RWPE2 (cell line): ENCODE measurements around the gene CPA4.

Experiments
- ATAC-seq: fragments of 200-7000 bp; cut with Tn5 transposase; 3 replicates; pipeline ENCODE4 v1.9.1; 2021; ENCODE audit warnings: low read depth
- DNase-seq: peaks from one replicate; pipeline ENCODE4 v3.0.0-alpha.2; 2020; ENCODE audit warnings: low spot score
- H3K27ac ChIP-seq: fragments of 450-650 bp; 2 replicates; pipeline ENCODE4 v1.5.1; 2017; ENCODE audit warnings: mild to moderate bottlenecking; ENCODE audit not compliant: poor library complexity, severe bottlenecking
- H3K27me3 ChIP-seq: fragments of 250-450 bp; sonication (Bioruptor Pico); 2 replicates; pipeline ENCODE4 v1.5.1; 2021; ENCODE audit warnings: mild to moderate bottlenecking, moderate library complexity; ENCODE audit not compliant: insufficient read depth, poor library complexity, severe bottlenecking
- H3K36me3 ChIP-seq: fragments of 250-450 bp; sonication (Bioruptor Pico); 2 replicates; pipeline ENCODE4 v1.5.1; 2020; ENCODE audit warnings: low read depth, mild to moderate bottlenecking, moderate library complexity
- H3K4me1 ChIP-seq: fragments of 250-450 bp; sonication (Bioruptor Pico); 2 replicates; pipeline ENCODE4 v1.5.1; 2021; ENCODE audit warnings: mild to moderate bottlenecking, moderate library complexity; ENCODE audit not compliant: insufficient read depth, poor library complexity, severe bottlenecking
- H3K4me3 ChIP-seq: fragments of 250-450 bp; sonication (Bioruptor Pico); 2 replicates; pipeline ENCODE4 v1.5.1; 2021; ENCODE audit warnings: mild to moderate bottlenecking, moderate library complexity; ENCODE audit not compliant: severe bottlenecking
- H3K9me3 ChIP-seq: fragments of 250-450 bp; sonication (Bioruptor Pico); 2 replicates; pipeline ENCODE4 v1.5.1; 2021; ENCODE audit warnings: mild to moderate bottlenecking, moderate library complexity; ENCODE audit not compliant: severe bottlenecking
- TF ChIP-seq, protein P1 (sequence below): fragments of 450-650 bp; IDR thresholded peaks from one replicate; pipeline ENCODE4 v1.5.1; 2017; ENCODE audit warnings: mild to moderate bottlenecking, moderate library complexity; ENCODE audit not compliant: poor library complexity, severe bottlenecking

The CPA4 gene

DNA sequence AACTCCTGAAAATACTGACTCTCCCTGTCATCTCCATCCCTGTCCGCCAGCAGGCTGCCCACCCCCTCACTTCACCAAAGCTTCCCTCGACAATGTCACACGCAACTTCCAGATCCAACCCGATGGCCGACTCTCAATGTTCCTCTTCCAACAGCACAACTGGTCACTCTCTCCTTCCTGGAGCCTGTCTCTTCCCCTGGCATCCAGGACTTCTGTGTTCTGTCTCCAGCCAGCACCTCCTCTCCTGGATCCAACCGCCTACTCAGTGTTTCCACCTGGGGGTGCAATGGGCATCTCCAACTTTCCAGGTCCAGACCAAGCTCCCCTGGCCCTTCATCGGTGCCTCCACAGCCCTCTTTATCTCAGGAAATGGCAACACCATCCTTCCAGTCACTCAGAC is 60.2 kb downstream of the CPA4 start:
- H3K36me3 ChIP-seq: no peaks in the 10 kb centered on the region
- peak overlapping the region; percentile 51 for H3K27ac ChIP-seq
- no peaks in the 10 kb centered on the region for H3K9me3 ChIP-seq
- TF ChIP-seq, protein P1, sequence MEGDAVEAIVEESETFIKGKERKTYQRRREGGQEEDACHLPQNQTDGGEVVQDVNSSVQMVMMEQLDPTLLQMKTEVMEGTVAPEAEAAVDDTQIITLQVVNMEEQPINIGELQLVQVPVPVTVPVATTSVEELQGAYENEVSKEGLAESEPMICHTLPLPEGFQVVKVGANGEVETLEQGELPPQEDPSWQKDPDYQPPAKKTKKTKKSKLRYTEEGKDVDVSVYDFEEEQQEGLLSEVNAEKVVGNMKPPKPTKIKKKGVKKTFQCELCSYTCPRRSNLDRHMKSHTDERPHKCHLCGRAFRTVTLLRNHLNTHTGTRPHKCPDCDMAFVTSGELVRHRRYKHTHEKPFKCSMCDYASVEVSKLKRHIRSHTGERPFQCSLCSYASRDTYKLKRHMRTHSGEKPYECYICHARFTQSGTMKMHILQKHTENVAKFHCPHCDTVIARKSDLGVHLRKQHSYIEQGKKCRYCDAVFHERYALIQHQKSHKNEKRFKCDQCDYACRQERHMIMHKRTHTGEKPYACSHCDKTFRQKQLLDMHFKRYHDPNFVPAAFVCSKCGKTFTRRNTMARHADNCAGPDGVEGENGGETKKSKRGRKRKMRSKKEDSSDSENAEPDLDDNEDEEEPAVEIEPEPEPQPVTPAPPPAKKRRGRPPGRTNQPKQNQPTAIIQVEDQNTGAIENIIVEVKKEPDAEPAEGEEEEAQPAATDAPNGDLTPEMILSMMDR: no peak
- no peak overlapping the region for H3K4me3 ChIP-seq
- DNase-seq (no peak), ATAC-seq (no peak)
- peaks cover 35% of the 10 kb centered on the region for H3K4me1 ChIP-seq
- H3K27me3 ChIP-seq: no peaks in the 10 kb centered on the region

DNA sequence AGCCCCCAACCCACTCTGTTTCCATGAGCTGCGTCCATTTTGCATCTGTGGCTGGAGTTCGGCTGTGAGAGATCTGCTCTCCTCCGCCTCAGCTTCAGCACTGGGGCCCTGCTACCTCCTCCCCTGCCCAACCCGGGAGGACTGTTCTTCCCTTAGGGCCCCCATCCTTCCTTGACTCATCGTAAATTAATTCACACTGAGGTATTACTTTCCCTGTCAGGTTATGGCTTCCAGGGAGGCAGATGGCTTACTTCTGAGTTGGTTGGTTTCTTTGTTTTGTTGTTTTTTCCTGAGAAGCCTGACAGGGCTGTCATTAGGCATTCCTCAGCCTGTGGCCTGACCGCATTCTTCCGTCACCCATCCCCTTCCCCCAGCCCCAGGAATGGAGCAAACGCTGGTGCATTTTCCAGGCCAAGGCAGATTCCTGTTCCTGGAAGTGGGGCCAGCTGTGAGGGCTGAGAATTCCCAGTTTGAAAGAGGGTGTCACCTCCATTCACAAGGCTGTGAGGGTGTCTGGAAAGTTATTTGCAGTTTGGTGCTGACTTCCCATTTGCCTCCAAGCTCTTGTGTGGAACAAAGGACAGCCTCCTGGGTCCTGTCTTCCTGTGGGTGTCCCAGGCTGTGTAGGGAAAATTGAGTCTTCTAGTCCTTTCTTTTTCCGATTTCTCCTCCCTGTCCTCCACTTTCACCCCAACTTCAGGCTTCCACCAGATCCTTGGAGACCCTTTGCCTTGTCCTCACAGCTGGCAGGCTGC is 63.3 kb downstream of the CPA4 start:
- no peak overlapping the region for H3K4me3 ChIP-seq
- no peaks in the 10 kb centered on the region for H3K27me3 ChIP-seq
- TF ChIP-seq, protein P1: no peak
- peak; percentile 88 for DNase-seq
- peak overlapping the region; percentile 98 for H3K27ac ChIP-seq
- no peaks in the 10 kb centered on the region for H3K36me3 ChIP-seq
- peaks cover 35% of the 10 kb centered on the region for H3K4me1 ChIP-seq
- H3K9me3 ChIP-seq: peaks cover 9% of the 10 kb centered on the region
- peak; percentile 94 for ATAC-seq

DNA sequence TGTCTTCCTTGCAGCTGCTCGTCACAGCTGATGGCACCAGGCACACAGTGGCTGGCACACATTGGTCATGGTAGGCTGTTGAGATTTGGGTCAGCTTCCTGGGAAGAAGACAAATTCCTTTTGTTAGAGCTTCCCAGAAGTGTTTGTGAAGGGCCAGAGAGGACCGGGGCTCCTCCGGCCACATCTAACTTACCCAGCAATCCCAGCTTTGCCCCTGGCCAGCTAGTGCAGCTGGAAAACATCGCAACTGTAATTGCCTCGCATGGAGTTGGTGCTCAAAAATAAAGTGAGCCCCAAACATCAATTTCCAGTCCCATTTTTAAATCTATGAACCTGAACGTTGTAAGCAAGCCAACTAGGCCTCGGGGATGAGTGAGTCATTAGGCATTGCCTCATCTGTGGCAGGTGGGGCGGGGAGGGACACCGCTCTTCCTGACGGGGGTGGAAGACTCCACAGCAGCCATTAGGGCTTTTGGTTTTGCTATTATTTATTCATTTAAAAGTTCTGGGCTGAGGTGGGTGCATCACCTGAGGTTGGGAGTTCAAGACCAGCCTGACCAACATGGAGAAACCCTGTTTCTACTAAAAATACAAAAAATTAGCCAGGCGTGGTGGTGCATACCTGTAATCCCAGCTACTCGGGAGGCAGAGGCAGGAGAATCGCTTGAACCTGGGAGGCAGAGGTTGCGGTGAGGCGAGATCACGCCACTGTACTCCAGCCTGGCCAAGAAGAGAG is 64.1 kb downstream of the CPA4 start:
- ATAC-seq (peak; percentile 51), DNase-seq (peak; percentile 86)
- peak overlapping the region; percentile 98 for H3K27ac ChIP-seq
- no peak overlapping the region for H3K4me3 ChIP-seq
- H3K4me1 ChIP-seq: peaks cover 35% of the 10 kb centered on the region
- TF ChIP-seq, protein P1: no peak
- no peaks in the 10 kb centered on the region for H3K36me3 ChIP-seq
- H3K9me3 ChIP-seq: peaks cover 9% of the 10 kb centered on the region
- no peaks in the 10 kb centered on the region for H3K27me3 ChIP-seq

GRCh38 chr7:130358471-130358870 is 65.5 kb downstream of the CPA4 start:
- no peaks in the 10 kb centered on the region for H3K27me3 ChIP-seq
- no peak for ATAC-seq
- H3K36me3 ChIP-seq: no peaks in the 10 kb centered on the region
- no peak overlapping the region for H3K4me3 ChIP-seq
- peaks cover 9% of the 10 kb centered on the region for H3K9me3 ChIP-seq
- peak; percentile 22 for DNase-seq
- TF ChIP-seq, protein P1: no peak
- peak overlapping the region; percentile 98 for H3K27ac ChIP-seq
- peaks cover 28% of the 10 kb centered on the region for H3K4me1 ChIP-seq
